Erythroblast (primary cell): ENCODE results near the gene PHOX2A.

ENCODE experiments used
- GATA1 ChIP-seq: IDR thresholded peaks from 2 replicates; pipeline ENCODE4 v1.6.1; 2011; ENCODE audit warnings: low read depth, mild to moderate bottlenecking, control low read depth, low read length, moderate library complexity
- POLR2A ChIP-seq: IDR thresholded peaks from 2 replicates; pipeline ENCODE4 v1.6.1; 2011; ENCODE audit warnings: mild to moderate bottlenecking, low read length

DNA sequence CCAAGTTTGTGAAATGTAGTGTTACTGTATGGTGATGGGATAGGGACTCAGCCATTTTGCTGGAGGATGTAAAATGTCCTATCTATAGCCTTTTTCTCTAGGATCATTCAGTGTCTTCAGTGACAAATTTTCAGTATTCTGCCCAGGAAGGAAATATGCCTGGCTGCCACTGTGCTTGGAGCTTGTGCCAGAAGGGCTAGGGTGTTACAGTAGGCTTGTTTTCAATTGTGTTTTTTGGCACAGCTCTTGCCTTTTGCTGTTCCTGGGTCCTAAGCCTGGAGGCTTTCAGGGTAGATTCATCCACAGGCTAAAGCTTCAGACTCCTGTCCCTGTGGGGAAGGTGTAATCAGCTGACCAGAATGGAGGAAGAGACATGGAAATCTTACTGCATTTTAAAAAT is 22.0 kb upstream of the PHOX2A start:
- TF ChIP-seq POLR2A (no peak), GATA1 (no peak)
